ENCODE data around the gene GAGE12J. TPM values are rescaled to one million over a fixed set of nuclear protein-coding genes. Genes with fewer than 3 reads are reported as not detected.
"Not testable (repeated sequence)": the region's sequence is repeated elsewhere in the genome, so short reads cannot be mapped to it uniquely, and the experiment has no call there.

Gene GAGE12J
- total RNA-seq, 2 experiments from 2014 or later: not detected

DNA sequence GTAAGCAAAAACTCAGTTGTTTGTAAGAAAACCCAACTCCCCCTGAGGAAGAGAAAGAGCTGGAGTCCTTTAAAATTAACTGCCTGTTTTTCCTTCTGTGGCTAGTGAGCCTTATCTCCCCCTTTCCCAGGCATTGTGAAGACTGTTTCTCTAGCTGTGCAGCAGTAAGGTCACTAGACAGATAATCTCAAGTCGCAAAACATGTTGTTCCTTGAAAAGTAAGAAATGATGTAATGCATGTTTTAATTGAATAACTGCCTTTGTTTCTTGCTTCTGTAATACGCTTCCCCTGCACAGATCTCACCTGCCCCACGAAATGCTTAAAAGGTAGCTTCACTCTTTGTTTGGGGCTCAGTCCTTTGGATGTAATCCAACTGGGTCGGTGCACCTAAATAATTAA is 5.8 kb upstream of the GAGE12J start:
- Mint-ChIP-seq H3K9me3 (ENCODE audit: insufficient read depth) (no peaks in the 10 kb centered on the region), H3K27me3 (ENCODE audit: low read depth) (no peaks in the 10 kb centered on the region), H3K4me1 (ENCODE audit: low read depth) (no peaks in the 10 kb centered on the region), H3K4me3 (no peak overlapping the region), H3K27ac (no peak overlapping the region), H3K36me3 (ENCODE audit: low read depth) (no peaks in the 10 kb centered on the region)
- POLR2A ChIA-PET: no interaction called here
- no peak for ATAC-seq
- DNase-seq: no peak
- CTCF ChIA-PET: no interaction called here

GRCh38 chrX:49322266-49322665 is 429 bp downstream of the GAGE12J start:
- H3K9me3 Mint-ChIP-seq (ENCODE audit: insufficient read depth); ATAC-seq; CTCF ChIA-PET; H3K27me3 Mint-ChIP-seq (ENCODE audit: low read depth); H3K4me3 Mint-ChIP-seq; H3K4me1 Mint-ChIP-seq (ENCODE audit: low read depth); POLR2A ChIA-PET; DNase-seq; H3K27ac Mint-ChIP-seq; H3K36me3 Mint-ChIP-seq (ENCODE audit: low read depth): not testable (repeated sequence)

DNA sequence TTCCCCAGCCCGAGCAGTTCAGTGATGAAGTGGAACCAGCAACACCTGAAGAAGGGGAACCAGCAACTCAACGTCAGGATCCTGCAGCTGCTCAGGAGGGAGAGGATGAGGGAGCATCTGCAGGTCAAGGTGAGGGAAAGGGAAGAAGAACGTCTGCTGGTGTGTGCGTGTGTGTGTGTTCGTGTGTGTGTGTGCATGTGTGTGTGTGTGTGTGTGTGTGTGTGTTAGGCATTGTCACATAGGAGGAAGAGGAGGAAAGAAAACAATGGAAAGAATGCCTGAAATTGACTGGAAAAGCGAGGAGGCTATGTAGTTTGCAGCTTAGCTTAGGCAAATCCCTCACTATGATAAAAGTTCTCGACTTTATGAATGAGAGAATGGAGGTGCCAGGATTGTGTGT is 1.9 kb downstream of the GAGE12J start:
- H3K27ac Mint-ChIP-seq; H3K4me1 Mint-ChIP-seq (ENCODE audit: low read depth); H3K36me3 Mint-ChIP-seq (ENCODE audit: low read depth); H3K27me3 Mint-ChIP-seq (ENCODE audit: low read depth); H3K4me3 Mint-ChIP-seq; POLR2A ChIA-PET; ATAC-seq; CTCF ChIA-PET; H3K9me3 Mint-ChIP-seq (ENCODE audit: insufficient read depth); DNase-seq: not testable (repeated sequence)

DNA sequence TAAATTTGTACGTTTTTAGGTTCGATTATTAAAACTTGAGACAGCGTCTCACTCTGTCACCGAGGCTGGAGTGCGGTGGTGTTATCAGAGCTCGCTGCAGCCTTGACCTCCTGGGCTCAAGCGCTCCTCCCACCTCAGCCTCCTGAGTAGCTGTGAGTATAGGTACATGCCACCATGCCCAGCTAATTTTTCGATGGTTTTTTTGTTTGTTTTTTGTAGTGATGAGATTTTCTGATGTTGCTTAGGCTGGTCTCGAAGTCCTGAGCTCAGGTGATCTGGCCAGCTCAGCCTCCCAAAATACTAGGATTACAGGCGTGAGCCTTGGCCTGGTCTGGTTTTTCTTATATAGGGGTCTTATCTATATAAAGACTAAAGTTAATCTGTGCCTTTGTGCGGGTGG is 8.6 kb downstream of the GAGE12J start:
- H3K4me3 Mint-ChIP-seq; DNase-seq; H3K27me3 Mint-ChIP-seq (ENCODE audit: low read depth); H3K9me3 Mint-ChIP-seq (ENCODE audit: insufficient read depth); H3K4me1 Mint-ChIP-seq (ENCODE audit: low read depth); CTCF ChIA-PET; H3K36me3 Mint-ChIP-seq (ENCODE audit: low read depth); POLR2A ChIA-PET; ATAC-seq; H3K27ac Mint-ChIP-seq: not testable (repeated sequence)

- H3K4me3 Mint-ChIP-seq; POLR2A ChIA-PET; H3K36me3 Mint-ChIP-seq (ENCODE audit: low read depth); ATAC-seq; H3K27ac Mint-ChIP-seq; H3K9me3 Mint-ChIP-seq (ENCODE audit: insufficient read depth); CTCF ChIA-PET; H3K27me3 Mint-ChIP-seq (ENCODE audit: low read depth); DNase-seq; H3K4me1 Mint-ChIP-seq (ENCODE audit: low read depth): not testable (repeated sequence)
Measured at GRCh38 chrX:49331282-49331681, 9.4 kb downstream of the GAGE12J start, which contains the start of gene GAGE13. Gene GAGE13, plus strand, starts transcription at chrX:49331582. Its CDS starts 1,156 bp downstream, at chrX:49332738.

- H3K4me3 Mint-ChIP-seq; H3K27ac Mint-ChIP-seq; ATAC-seq; H3K9me3 Mint-ChIP-seq (ENCODE audit: insufficient read depth); POLR2A ChIA-PET; CTCF ChIA-PET; H3K27me3 Mint-ChIP-seq (ENCODE audit: low read depth); DNase-seq; H3K4me1 Mint-ChIP-seq (ENCODE audit: low read depth); H3K36me3 Mint-ChIP-seq (ENCODE audit: low read depth): not testable (repeated sequence)
Measured at GRCh38 chrX:49331841-49332240, 10.0 kb downstream of the GAGE12J start.

DNA sequence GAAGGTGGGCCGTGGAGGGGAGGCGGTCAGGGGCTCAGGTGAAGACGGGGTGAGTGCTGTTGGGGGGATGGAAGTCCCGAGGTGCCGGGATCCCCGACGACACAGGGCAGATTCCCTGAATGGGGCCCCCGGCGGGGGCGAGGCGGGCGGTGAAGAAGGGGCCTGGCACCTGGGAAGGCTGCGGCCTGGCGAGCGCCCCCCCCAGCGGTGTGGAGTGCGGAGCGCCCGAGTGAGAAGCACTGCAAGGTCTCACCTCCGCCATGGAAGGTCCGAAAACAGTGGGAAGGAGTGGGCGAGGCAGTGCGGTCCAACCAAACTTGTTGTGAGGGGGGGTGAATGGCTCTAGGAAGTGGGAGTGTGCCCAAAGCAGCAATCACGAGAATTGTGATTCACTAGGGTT is 19.6 kb downstream of the GAGE12J start:
- DNase-seq; H3K4me1 Mint-ChIP-seq (ENCODE audit: low read depth); H3K4me3 Mint-ChIP-seq; H3K27ac Mint-ChIP-seq; H3K9me3 Mint-ChIP-seq (ENCODE audit: insufficient read depth); CTCF ChIA-PET; ATAC-seq; H3K27me3 Mint-ChIP-seq (ENCODE audit: low read depth); H3K36me3 Mint-ChIP-seq (ENCODE audit: low read depth); POLR2A ChIA-PET: not testable (repeated sequence)

- DNase-seq; H3K4me1 Mint-ChIP-seq (ENCODE audit: low read depth); H3K9me3 Mint-ChIP-seq (ENCODE audit: insufficient read depth); CTCF ChIA-PET; H3K27ac Mint-ChIP-seq; H3K27me3 Mint-ChIP-seq (ENCODE audit: low read depth); H3K36me3 Mint-ChIP-seq (ENCODE audit: low read depth); ATAC-seq; POLR2A ChIA-PET; H3K4me3 Mint-ChIP-seq: not testable (repeated sequence)
Measured at GRCh38 chrX:49344496-49345175, 22.8 kb downstream of the GAGE12J start.

DNA sequence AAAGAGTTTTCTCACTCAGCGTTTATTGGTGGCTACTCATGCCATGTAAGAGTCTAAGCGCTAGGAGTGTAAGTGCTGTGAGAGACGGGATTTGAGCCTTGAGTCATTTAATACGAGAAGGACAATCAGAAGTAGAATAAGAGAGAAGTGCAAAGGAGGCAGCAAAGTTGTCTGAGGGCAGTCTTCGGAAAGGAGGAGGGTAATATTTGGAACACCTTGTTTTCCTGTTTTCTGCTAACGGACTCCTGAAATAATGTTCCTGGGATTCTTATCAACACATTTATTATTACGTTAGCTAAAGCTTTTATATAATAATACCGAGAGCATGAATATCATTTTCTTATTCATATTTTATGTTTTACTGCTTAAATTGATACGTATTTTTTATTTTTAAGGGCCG is 23.6 kb downstream of the GAGE12J start:
- POLR2A ChIA-PET; DNase-seq; H3K4me3 Mint-ChIP-seq; H3K27ac Mint-ChIP-seq; H3K9me3 Mint-ChIP-seq (ENCODE audit: insufficient read depth); H3K27me3 Mint-ChIP-seq (ENCODE audit: low read depth); H3K4me1 Mint-ChIP-seq (ENCODE audit: low read depth); ATAC-seq; H3K36me3 Mint-ChIP-seq (ENCODE audit: low read depth); CTCF ChIA-PET: not testable (repeated sequence)

- H3K4me1 Mint-ChIP-seq (ENCODE audit: low read depth); H3K27me3 Mint-ChIP-seq (ENCODE audit: low read depth); H3K9me3 Mint-ChIP-seq (ENCODE audit: insufficient read depth); H3K27ac Mint-ChIP-seq; H3K4me3 Mint-ChIP-seq; H3K36me3 Mint-ChIP-seq (ENCODE audit: low read depth); DNase-seq; ATAC-seq; CTCF ChIA-PET; POLR2A ChIA-PET: not testable (repeated sequence)
Measured at GRCh38 chrX:49346150-49346549, 24.3 kb downstream of the GAGE12J start.

Other genes with a start within 250 kb of the GAGE12J start
- 10 to 100 TPM; 19.7 to 22.6 TPM for gene PRAF2, start 248.0 kb upstream of the GAGE12J start, total RNA-seq
- 10 to 100 TPM; 29.1 to 29.4 TPM for gene WDR45, start 242.2 kb upstream of the GAGE12J start, total RNA-seq
- 10 to 100 TPM; 26.1 to 26.2 TPM for gene GPKOW, start 198.3 kb upstream of the GAGE12J start, total RNA-seq
- gene MAGIX, start 159.3 kb upstream of the GAGE12J start, total RNA-seq: 1 to 10 TPM in 1 of 2 experiments, under 1 TPM in 1; 0.97 to 1.5 TPM
- gene PLP2, start 150.1 kb upstream of the GAGE12J start, total RNA-seq: 100 to 1,000 TPM; 203 to 214 TPM
- 10 to 100 TPM; 13.9 TPM for gene PRICKLE3, start 135.7 kb upstream of the GAGE12J start, total RNA-seq
- gene SYP, start 121.8 kb upstream of the GAGE12J start, total RNA-seq: 1 to 10 TPM; 1.1 to 2.6 TPM
- gene CACNA1F, start 88.7 kb upstream of the GAGE12J start, total RNA-seq: under 1 TPM; 0.11 to 0.18 TPM
- gene CCDC22, start 86.6 kb upstream of the GAGE12J start, total RNA-seq: 10 to 100 TPM; 27.3 to 32.2 TPM
- gene FOXP3, start 57.3 kb upstream of the GAGE12J start, total RNA-seq: 10 to 100 TPM; 14.6 to 15.4 TPM
- gene PPP1R3F, start 52.2 kb upstream of the GAGE12J start, total RNA-seq: 1 to 10 TPM; 8.0 to 8.5 TPM
- not detected for gene GAGE10, start 18.4 kb upstream of the GAGE12J start, total RNA-seq
- not detected for gene GAGE13, start 9.5 kb downstream of the GAGE12J start, total RNA-seq
- gene GAGE12C, start 210.1 kb downstream of the GAGE12J start, total RNA-seq: not detected
- gene GAGE12D, start 219.7 kb downstream of the GAGE12J start, total RNA-seq: not detected
- gene GAGE12E, start 229.3 kb downstream of the GAGE12J start, total RNA-seq: not detected
- gene GAGE12F, start 238.8 kb downstream of the GAGE12J start, total RNA-seq: not detected
- gene GAGE12G, start 248.4 kb downstream of the GAGE12J start, total RNA-seq: not detected